Measurements from ENCODE around the gene IL11.

IL11 gene

DNA sequence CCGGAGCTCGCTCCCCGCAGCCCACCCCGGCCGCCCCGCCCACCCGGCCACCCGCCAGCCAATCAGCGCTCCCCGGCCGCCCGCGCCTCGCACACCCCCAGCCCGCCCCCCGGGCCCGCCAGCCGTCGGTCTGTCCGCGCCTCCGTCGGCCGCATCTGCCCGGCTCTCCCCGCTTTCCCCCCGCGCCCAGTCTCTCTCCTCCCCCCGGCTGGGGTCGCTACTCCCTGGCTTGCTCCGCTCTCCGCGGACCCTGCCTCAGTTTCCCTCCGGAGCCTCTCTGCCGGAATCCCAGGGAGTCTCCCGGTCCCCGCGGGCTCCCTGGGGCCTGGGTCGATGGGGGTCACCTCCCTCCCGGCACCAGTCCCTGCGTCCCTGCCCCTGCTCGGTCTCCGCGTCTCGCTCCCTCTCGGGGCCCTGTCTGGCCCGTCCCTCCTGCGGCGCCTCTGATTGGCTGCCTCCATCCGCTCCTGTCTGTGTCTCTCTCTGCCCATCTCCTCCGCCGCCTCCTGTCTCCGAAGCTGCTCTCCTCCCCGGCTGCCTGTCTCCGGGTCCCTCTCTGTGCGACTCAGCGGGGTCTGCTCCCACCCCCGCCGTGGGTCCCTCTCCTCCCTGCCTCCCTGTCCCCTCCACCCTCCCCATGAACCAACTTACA is 484 bp downstream of the IL11 start:
- TF ChIP-seq CTCF (IDR thresholded peaks at IDR 0.05; ENCODE audit: low read depth, low read length): no peak
- H3K4me3 ChIP-seq (ENCODE audit: low read depth, low read length): peak overlapping the region; percentile 64
- DNase-seq (ENCODE audit: low read depth, low spot score): peak; percentile 66
- in situ Hi-C loops (cut with HindIII; ENCODE audit: low sequenced_read_pairs): no loop called here

- peak; percentile 52 for DNase-seq (ENCODE audit: low read depth, low spot score)
- in situ Hi-C loops (cut with HindIII; ENCODE audit: low sequenced_read_pairs): no loop called here
- peak overlapping the region; percentile 64 for H3K4me3 ChIP-seq (ENCODE audit: low read depth, low read length)
These were observed 1.3 kb downstream of the IL11 start for GRCh38 chr19:55368701-55369563.

DNA sequence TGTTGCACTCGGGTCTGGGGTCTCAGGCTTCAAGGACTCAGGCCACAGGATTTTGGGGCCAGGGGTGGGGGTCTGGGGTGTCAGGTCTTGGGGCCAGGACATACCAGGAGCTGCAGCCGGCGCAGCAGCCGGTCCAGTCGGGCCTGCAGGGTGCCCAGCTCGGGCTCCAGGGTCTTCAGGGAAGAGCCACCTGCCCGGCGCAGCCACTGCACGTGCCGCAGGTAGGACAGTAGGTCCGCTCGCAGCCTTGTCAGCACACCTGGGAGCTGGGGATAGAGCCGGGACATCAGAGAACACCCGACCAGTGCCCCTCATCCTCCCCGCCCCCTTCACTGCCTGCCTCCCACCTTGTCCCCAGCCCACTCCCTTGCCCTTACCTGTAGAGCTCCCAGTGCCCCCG is 2.2 kb downstream of the IL11 start:
- H3K4me3 ChIP-seq (ENCODE audit: low read depth, low read length): no peak overlapping the region
- in situ Hi-C loops (cut with HindIII; ENCODE audit: low sequenced_read_pairs): no loop called here
- no peak for TF ChIP-seq CTCF (IDR thresholded peaks at IDR 0.05; ENCODE audit: low read depth, low read length)
- no peak for DNase-seq (ENCODE audit: low read depth, low spot score)

More at GRCh38 chr19:55368701-55369563, 1.3 kb downstream of the IL11 start:
- no peak for TF ChIP-seq CTCF (IDR thresholded peaks at IDR 0.05; ENCODE audit: low read depth, low read length)

- no peak overlapping the region for H3K4me3 ChIP-seq (ENCODE audit: low read depth, low read length)
- DNase-seq (ENCODE audit: low read depth, low spot score): no peak
- no peak for TF ChIP-seq CTCF (IDR thresholded peaks at IDR 0.05; ENCODE audit: low read depth, low read length)
- in situ Hi-C loops (cut with HindIII; ENCODE audit: low sequenced_read_pairs): no loop called here
These were observed 3.5 kb downstream of the IL11 start for GRCh38 chr19:55366790-55367189.

- H3K4me3 ChIP-seq (ENCODE audit: low read depth, low read length): no peak overlapping the region
- no peak for DNase-seq (ENCODE audit: low read depth, low spot score)
- no peak for TF ChIP-seq CTCF (IDR thresholded peaks at IDR 0.05; ENCODE audit: low read depth, low read length)
- in situ Hi-C loops (cut with HindIII; ENCODE audit: low sequenced_read_pairs): no loop called here
These were observed 4.3 kb downstream of the IL11 start for GRCh38 chr19:55365964-55366363.

DNA sequence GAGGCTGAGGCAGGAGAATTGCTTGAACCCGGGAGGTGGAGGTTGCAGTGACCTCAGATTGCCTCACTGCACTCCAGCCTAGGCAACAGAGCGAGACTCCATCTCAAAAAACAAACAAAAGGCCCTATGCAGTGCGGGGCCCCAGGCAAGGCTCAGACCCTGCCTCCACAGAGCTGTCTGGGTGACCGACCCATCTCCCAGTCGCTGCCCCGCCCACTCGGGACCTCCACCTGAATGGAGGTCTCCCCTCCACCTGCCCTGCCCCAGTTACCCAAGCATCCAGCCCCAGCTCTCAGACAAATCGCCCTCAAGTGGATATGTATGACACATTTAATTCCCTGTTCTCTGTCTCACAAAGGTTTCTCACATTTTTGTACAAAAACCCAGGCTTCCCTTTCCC is 5.0 kb downstream of the IL11 start:
- TF ChIP-seq CTCF (IDR thresholded peaks at IDR 0.05; ENCODE audit: low read depth, low read length): no peak

More for the DNA sequence above, 5.0 kb downstream of the IL11 start:
- in situ Hi-C loops (cut with HindIII; ENCODE audit: low sequenced_read_pairs): no loop called here
- no peak for DNase-seq (ENCODE audit: low read depth, low spot score)
- no peak overlapping the region for H3K4me3 ChIP-seq (ENCODE audit: low read depth, low read length)

Data from astrocyte of the spinal cord (primary cell).